CD4-positive, alpha-beta T cell treated with Interleukin-1 beta for 1 hour (primary cell): ENCODE data around the gene GLIS1.
A peak's percentile ranks its signal among the peaks of the same experiment; 100 is the strongest.

ENCODE experiments used
- DNase-seq, 2 donors: peaks; one replicate each; pipeline ENCODE4 v3.0.0-alpha.2; 2020 to 2022

Gene GLIS1

GRCh38 chr1:53690411-53690810, 48.6 kb downstream of the GLIS1 start:
- no peak for DNase-seq

GRCh38 chr1:53689736-53690326, 49.1 kb downstream of the GLIS1 start:
- no peak for DNase-seq

DNA sequence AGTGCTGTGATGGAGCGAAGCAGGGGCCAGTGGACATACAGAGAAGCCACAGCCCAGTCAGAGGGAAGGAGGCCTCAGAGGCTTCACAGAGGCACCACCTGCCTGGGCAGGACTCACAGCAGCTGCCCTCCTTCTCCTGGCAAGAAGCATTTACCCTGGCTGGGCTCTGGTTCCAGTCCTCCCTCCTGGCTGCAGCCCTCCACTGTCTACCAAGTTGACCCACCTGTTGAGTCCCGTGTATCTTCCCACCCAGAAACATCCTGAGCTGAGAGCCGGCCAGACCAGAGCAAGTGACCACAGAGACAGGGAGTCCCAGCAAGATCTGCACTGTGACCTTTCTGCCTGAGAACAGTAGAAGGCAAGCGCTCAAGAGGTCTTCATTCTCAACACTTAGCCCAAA, 49.7 kb downstream of the GLIS1 start:
- no peak for DNase-seq

DNA sequence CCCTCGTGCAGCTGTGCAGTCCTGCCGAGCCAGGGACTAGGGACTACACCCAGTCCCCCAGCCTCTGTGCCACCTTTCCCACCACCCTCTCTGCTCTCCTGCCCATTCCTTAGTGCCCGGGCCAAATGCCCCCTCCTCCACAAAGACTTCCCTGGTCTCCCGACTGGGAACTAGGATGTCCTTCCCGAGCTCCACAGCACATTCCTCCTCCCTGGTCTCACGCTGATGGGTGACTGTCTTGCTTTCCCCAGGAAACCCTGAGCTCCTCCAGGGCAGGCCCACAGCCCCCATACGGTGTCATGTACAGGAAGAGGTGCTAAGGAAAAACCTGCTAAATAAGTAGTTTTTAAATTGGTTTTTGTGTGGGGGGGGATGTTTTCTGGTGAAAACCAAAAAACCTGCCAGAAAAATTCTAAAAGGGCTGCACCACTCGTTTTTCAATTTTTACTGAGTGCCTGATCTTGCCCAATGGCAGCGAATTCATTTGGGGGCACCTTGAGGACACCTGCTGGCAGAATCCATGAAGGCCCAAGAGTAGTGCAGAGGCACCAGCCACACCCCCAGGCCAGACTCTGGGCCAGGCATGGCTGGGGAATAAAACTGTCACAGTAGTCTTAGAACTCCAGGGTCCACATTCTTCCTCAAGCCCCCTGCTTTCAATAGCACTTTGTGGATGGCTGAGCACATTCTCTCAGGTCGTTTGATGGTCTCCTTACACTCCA, 50.4 kb downstream of the GLIS1 start:
- no peak for DNase-seq

DNA sequence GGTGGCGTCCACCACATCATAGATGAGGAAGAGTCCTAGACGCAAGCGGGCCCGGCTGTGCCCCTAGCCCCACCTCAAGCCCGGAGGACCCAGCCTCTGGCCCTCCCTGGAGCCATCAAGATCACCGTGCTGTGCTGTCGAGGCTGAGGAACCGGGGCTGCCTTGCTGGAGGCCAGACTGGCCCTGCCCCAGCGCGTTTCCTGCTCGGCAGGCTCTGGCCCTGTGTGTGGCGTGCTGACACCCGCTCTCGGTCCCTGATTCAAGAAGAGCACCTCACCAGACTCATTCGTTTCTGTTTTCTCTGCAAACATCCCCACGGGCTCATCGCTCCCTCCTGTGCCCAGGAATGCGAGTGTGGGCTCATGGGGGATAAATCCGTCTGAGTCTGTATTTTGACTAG, 51.1 kb downstream of the GLIS1 start:
- no peak for DNase-seq

DNA sequence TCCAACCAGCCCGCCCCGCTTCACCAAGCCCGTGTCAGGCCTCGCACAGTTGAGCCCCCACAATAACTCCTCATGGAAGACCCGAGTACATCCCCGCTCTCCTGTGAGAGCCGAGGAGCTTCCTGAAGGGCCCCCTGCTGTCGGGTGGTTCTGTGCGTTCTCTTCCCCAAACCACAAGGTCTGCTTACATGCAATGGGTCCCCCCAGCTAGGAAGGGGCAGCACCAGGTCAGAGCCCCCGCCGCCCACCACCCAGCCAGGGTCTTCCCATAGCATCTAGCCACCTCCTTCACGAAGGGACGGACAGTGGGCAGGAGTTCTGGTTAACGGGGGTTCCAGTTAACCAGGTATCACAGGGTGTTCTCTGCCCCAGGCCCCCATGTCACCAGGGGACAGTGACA, 51.5 kb downstream of the GLIS1 start:
- DNase-seq = no peak

DNA sequence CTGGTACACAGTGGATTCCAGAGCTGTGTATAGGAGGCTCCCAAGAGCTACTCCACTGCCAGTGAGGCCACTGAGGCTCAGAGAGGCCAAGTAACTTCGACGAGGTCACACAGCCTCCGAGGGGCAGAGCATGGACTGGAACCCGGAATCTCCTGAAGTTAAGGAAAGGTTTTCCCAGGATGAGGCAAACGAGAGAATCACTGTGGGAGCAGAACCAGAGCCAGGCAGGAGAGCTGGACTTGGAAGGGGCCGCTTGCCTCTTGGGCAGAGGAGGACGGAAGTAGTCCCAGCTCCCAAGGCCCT, 52.0 kb downstream of the GLIS1 start:
- no peak for DNase-seq

GRCh38 chr1:53686091-53686964, 52.6 kb downstream of the GLIS1 start:
- no peak for DNase-seq

- no peak for DNase-seq
These were observed 53.5 kb downstream of the GLIS1 start for GRCh38 chr1:53685272-53686051.

GRCh38 chr1:53684741-53685140, 54.2 kb downstream of the GLIS1 start:
- DNase-seq = no peak

GRCh38 chr1:53683986-53684740, 54.8 kb downstream of the GLIS1 start:
- DNase-seq = no peak

GRCh38 chr1:53682881-53683280, 56.1 kb downstream of the GLIS1 start:
- no peak for DNase-seq

GRCh38 chr1:53681977-53682685, 56.8 kb downstream of the GLIS1 start:
- DNase-seq = peak; percentile 26 to 36

GRCh38 chr1:53681351-53681976, 57.5 kb downstream of the GLIS1 start:
- DNase-seq = no peak

DNA sequence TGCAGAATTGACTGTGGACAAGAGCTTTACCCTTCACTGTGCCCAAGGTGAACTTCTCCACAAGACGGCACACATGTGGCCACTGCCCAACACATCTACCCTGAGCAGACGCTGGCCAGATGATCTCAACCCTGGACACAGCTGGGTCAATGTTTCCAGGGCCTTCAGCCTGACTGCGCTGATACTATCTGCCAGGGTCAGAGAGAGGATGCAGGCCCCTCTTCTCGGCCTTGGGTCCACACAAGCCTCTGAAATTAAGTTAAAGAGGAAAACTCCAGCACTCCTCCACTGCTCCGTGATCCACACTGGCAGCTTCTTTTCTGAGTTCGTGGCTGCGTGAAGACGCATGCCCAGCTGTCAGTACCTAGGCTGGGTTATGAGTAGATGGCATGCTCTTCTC, 58.1 kb downstream of the GLIS1 start:
- DNase-seq = no peak

DNA sequence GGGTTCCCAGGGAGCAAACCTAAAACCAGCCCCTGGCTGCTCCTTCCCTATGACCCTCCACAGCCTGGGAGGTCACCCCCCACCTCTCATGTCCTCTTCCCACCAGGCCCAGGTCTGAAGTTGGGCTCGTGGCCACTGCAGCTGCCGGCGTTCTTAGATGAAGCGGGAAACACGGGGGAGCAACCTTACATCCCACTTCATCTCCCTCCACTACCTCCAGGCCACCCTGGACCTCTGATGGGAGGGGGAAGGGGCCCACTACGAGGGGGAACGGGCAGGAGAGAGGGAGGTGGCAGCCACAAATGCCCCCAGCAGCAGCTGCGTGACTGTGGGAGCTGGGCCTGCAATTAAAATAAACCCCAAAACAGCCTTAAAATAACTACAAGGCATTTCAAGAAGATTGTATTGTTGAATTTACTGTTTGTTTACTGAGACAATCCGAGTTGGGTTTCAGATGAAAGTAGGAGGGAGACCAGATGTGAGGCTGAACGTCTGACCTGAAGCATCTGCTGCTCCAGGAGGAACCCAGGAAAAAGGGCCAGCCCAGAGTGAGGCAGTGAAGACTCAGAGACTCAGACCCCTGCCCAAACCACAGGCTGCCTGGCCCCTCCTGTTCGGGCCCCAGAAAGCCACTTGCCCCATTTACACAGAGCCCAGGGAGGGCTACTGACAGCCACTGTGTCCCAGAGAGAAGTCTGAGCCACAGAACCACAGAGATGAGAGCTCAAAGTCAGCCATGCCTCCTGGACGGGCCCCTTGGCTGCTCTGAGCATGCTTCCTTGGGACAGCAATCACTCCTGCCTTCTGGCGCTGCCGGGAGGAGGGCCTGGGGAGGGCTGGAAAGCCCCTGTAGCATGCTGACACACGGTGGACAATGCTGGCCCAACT, 59.8 kb downstream of the GLIS1 start:
- DNase-seq = no peak

DNA sequence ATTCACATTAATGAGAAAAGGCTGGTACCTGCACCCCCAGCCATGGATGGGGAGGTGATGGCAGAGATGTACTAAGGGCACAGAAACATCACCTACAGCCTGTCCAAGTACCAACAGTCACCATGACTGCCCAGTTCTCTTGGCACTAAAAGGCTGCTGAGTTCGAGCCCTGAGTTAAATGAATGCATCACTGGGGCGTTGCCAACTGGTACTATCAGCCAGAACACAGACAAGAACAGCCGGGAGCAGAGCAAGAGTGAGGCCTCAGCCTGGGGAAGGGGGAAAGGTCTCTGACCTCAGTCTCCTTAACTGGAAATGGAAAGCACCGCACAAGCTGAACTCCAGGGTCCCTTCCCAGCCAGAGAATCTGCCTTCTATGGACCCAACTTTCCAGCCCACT, 60.5 kb downstream of the GLIS1 start:
- no peak for DNase-seq

DNA sequence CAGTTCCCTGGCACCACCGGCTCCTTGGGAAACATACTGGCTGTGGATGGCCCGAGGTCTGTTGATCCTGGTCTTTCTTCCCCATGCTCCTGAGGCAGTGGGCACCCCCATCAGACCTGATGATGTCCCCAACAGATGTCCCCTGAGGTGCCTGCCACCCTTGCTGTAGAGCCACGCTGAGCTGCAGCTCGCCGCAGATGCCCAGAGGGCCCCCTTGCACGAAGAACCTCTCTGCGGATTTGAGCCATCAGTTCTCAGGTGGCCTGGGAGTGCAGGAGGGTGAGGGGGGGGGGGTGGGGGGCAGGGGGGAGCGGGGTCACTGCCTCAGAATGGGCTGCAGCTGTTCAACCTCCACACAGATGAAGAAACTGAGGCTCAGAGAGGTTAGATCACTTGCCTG, 60.9 kb downstream of the GLIS1 start:
- no peak for DNase-seq

GRCh38 chr1:53677486-53677885, 61.5 kb downstream of the GLIS1 start:
- DNase-seq = no peak

DNA sequence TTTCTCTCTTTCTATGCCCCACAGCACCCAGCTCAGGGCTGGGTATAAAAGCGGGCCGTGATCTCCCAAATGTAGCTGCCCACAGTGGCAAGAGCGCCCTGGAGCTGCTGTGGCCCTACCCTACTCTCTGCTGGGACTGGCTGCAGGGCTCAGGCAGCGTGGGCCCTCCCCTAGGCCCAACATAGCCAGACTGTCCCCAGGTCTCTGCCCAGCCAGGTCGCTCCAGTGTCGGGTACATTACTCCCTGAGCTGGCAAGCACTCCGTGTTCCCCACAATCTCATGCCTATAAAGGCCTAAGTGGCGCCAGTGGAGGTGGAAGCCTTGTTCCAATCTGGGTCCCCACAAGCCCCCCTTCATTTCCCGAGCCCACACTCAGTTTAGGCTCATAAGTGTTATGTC, 66.2 kb downstream of the GLIS1 start:
- DNase-seq = no peak
